AG09319 (cell line): ENCODE measurements around the gene L3MBTL2.

Experiments
- DNase-seq: peaks from one replicate; pipeline ENCODE4 v3.0.0-alpha.2; 2010; ENCODE audit warnings: low read depth; ENCODE audit errors: extremely low read depth
- CTCF ChIP-seq: IDR thresholded peaks from 2 replicates; pipeline ENCODE4 v1.5.1; 2011; ENCODE audit warnings: low read depth, mild to moderate bottlenecking, inconsistent platforms, low read length, moderate library complexity

Gene L3MBTL2

GRCh38 chr22:41261541-41262249 lies 56.6 kb downstream of the L3MBTL2 start:
- no peak for DNase-seq
- no peak for TF ChIP-seq CTCF

GRCh38 chr22:41262250-41262765 lies 57.2 kb downstream of the L3MBTL2 start:
- no peak for DNase-seq
- TF ChIP-seq CTCF = no peak

- TF ChIP-seq CTCF = no peak
- no peak for DNase-seq
These were observed 58.6 kb downstream of the L3MBTL2 start for GRCh38 chr22:41263704-41264103.

- no peak for TF ChIP-seq CTCF
These were observed 59.4 kb downstream of the L3MBTL2 start for GRCh38 chr22:41264408-41264941.

GRCh38 chr22:41267958-41268357 lies 62.8 kb downstream of the L3MBTL2 start:
- no peak for DNase-seq
- TF ChIP-seq CTCF = no peak

More at GRCh38 chr22:41264408-41264941, 59.4 kb downstream of the L3MBTL2 start:
- no peak for DNase-seq

GRCh38 chr22:41271787-41272186 lies 66.7 kb downstream of the L3MBTL2 start:
- TF ChIP-seq CTCF = no peak
- no peak for DNase-seq

GRCh38 chr22:41273128-41273527 lies 68.0 kb downstream of the L3MBTL2 start:
- TF ChIP-seq CTCF = no peak
- no peak for DNase-seq
